T-helper 1 cell treated with Interleukin-12 subunit alpha and Interleukin-12 subunit beta and Interleukin-4 antibody, amounts not matched to agents 30 μg/mL and 1 μg/mL, for 36 hours (primary cell): ENCODE measurements around the gene RYR3.

Source experiments
- H3K27ac Mint-ChIP-seq: one replicate; pipeline ENCODE4 v1.8.0; 2021; ENCODE audit warnings: mild to moderate bottlenecking, mixed read lengths
- H3K27me3 Mint-ChIP-seq: one replicate; pipeline ENCODE4 v1.8.0; 2021; ENCODE audit warnings: low read depth, mixed read lengths
- H3K36me3 Mint-ChIP-seq: one replicate; pipeline ENCODE4 v1.8.0; 2021; ENCODE audit warnings: low read depth, mixed read lengths
- H3K4me1 Mint-ChIP-seq: one replicate; pipeline ENCODE4 v1.8.0; 2021; ENCODE audit warnings: low read depth, mixed read lengths
- H3K4me3 Mint-ChIP-seq: one replicate; pipeline ENCODE4 v1.8.0; 2021; ENCODE audit warnings: mild to moderate bottlenecking, moderate library complexity, mixed read lengths
- H3K9me3 Mint-ChIP-seq: one replicate; pipeline ENCODE4 v1.8.0; 2021; ENCODE audit warnings: mixed read lengths

The RYR3 gene

DNA sequence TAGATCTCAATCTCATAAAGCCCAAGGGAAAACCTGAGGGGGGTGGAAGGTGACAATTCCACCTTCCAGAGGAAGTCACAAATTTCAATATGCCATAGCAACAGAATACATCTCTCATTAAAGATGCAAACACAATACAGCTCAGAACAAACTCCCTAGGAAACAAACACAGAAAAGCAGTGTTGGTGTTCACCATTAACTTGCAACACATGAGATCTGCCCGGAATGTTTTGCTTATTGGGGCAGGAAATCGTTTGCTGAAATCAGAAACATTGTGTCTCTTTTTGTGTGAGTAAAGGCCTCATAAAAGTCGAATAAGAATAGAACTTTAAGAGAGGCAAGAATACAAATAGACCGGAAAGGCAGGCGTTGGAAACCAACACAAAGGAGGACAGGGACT is 5.8 kb upstream of the RYR3 start:
- Mint-ChIP-seq H3K9me3 (no peaks in the 10 kb centered on the region), H3K27ac (no peak overlapping the region), H3K4me3 (no peak overlapping the region), H3K27me3 (peaks cover 36% of the 10 kb centered on the region), H3K36me3 (no peaks in the 10 kb centered on the region), H3K4me1 (no peaks in the 10 kb centered on the region)

DNA sequence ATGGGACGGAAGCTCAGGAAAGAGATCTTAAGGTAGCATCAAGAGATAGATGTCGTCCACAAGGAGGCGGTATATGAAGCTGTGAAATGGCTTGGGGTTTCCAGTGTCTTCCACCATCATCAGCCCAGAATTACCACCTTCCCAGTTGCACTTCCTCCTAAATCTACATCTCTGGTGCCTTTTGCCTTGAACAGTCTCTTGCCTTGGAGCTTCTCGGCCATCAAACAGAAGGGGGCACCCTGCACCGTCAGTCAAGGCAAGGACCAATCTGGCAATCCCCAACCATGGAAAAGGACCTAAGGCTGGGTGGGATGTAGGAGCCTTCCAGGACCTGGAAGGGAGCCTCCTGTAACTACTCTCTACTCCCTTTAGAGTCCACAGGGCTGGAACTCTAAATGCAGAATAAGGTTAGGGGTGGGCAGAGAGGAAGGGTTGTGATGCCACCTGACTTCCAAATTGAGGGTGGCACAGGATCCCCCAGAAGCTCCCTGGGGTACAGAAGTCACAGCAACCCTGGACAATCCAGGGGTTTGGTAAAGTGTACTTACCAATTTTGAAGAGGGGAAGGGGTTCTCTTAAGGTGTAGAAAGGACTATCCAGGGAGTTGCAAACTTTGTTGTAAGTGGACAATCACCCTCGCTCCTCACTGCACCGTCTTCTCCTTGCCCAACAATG is 1.0 kb upstream of the RYR3 start:
- Mint-ChIP-seq H3K27me3 (peaks cover 57% of the 10 kb centered on the region), H3K4me1 (no peaks in the 10 kb centered on the region), H3K4me3 (no peak overlapping the region)

DNA sequence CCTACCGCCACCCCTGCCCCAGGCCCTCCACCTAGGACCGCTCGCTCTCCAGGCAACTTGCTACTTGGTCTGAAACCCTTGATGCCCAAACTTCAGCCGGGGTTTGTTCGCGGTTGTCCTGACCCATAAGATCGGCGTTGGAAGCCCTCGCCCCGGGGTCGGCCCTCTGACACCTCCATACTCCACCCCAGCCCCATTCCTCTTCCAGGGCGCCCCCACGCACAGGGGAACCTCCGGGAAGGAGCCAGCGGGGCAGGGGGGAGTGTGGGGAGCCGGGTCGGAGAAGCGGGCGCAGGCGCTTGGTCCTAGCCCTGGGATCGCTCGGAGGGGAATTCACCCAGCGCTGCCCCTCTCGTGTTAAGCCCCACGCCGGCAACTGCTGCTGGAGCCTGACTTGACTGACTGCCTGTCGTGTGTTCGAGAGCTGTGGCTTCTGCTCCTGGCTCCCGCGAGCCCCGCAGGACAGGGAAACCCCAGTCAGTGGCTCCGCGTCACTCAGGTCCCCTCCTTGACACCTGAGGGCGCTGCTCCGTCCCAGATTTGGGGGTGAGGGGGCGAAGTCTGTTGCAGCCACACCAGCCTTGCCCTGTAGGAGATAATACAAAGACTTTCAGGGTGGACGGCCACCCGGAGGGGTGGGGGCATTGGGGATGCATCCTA is 675 bp downstream of the RYR3 start:
- H3K27ac Mint-ChIP-seq = no peak overlapping the region
- no peaks in the 10 kb centered on the region for H3K36me3 Mint-ChIP-seq
- no peak overlapping the region for H3K4me3 Mint-ChIP-seq
- no peaks in the 10 kb centered on the region for H3K9me3 Mint-ChIP-seq
- no peaks in the 10 kb centered on the region for H3K4me1 Mint-ChIP-seq
- peaks cover 46% of the 10 kb centered on the region for H3K27me3 Mint-ChIP-seq

More for the DNA sequence above, 1.0 kb upstream of the RYR3 start:
- Mint-ChIP-seq H3K27ac (no peak overlapping the region), H3K9me3 (no peaks in the 10 kb centered on the region), H3K36me3 (no peaks in the 10 kb centered on the region)

DNA sequence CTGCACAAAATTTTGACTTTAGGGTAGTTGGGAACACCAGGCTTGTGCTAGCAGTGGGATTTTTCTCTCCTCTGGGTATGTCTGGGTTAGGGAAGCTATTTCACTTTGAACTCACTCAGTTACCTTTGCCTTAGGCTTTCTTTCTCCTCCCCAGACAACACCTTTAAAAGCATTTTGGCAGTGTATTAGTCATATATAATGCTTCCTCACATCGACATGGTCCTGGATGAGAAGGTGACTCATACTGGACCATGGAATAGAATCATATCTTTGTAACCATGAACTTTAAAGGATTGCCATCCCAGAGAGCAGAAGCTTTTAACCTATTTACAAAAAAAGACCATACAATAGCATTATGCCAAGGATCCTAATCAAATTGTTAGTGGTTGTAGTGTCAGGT is 2.7 kb downstream of the RYR3 start:
- H3K27me3 Mint-ChIP-seq = peaks cover 51% of the 10 kb centered on the region

DNA sequence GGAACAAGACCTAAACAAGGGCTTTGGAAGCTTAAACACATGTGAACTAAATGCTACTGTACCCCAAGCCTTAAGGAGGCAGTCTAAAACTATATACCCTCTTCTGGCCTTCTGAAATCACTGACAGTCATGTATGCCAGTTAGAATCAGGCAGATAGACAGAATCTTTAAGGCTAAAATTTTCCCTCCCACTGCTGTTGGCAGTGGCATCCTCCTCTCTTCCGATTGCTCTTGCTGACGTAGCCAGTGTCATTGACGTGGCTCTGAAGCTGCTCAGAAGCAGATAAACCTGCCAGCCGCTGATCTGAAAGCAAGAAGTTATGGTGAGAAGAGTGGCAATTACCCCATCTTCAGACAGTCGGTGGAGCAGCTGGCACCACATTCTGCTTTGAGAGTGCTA is 3.3 kb downstream of the RYR3 start:
- no peak overlapping the region for H3K27ac Mint-ChIP-seq
- H3K9me3 Mint-ChIP-seq = no peaks in the 10 kb centered on the region
- H3K4me3 Mint-ChIP-seq = no peak overlapping the region
- H3K4me1 Mint-ChIP-seq = no peaks in the 10 kb centered on the region
- H3K27me3 Mint-ChIP-seq = peaks cover 49% of the 10 kb centered on the region
- H3K36me3 Mint-ChIP-seq = no peaks in the 10 kb centered on the region

More for the DNA sequence above, 2.7 kb downstream of the RYR3 start:
- no peaks in the 10 kb centered on the region for H3K36me3 Mint-ChIP-seq
- H3K4me3 Mint-ChIP-seq = no peak overlapping the region
- no peaks in the 10 kb centered on the region for H3K9me3 Mint-ChIP-seq
- no peaks in the 10 kb centered on the region for H3K4me1 Mint-ChIP-seq
- no peak overlapping the region for H3K27ac Mint-ChIP-seq

DNA sequence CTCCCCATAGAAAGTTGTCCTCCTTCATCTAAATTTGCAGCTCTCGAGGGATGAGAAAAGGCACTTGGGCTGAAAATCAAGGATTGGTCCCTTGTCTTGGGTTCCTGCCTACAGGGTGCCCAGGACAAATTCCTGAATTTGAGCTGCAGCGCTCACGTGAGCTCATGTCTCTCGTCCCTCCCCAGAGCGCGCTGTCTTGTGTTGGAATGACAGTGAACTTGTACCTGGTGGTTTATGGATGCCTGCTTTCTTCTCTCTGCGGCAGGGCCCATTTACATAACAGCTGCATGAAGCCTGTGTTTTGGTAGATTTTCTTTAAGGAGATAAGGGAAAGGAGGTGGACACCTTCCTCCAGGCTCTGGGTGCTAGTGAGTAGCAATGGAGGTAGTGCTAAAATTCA is 4.3 kb downstream of the RYR3 start:
- H3K4me1 Mint-ChIP-seq = no peaks in the 10 kb centered on the region
- no peak overlapping the region for H3K27ac Mint-ChIP-seq
- H3K9me3 Mint-ChIP-seq = no peaks in the 10 kb centered on the region
- no peak overlapping the region for H3K4me3 Mint-ChIP-seq
- H3K36me3 Mint-ChIP-seq = no peaks in the 10 kb centered on the region
- peaks cover 39% of the 10 kb centered on the region for H3K27me3 Mint-ChIP-seq

DNA sequence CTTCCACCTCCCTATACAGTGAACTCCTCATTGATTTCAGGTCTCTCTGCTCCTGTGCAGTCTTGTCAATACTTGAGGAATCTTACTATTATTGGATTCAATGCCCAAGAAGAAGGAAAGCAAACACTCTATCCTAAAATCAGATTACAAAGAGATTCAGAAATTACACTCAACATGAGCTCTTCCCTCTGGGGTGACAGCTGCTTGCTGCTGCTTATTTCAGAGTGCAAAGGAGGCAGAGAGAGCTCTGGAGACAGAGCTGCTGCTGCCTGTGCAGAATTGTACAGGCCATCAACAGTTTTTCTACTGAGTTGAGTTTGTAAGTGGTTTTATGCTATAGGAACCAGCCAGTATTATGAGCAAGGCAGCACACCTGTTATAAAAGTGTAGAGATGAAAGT is 7.1 kb downstream of the RYR3 start:
- no peaks in the 10 kb centered on the region for H3K9me3 Mint-ChIP-seq
- H3K4me3 Mint-ChIP-seq = no peak overlapping the region
- H3K36me3 Mint-ChIP-seq = no peaks in the 10 kb centered on the region
- no peak overlapping the region for H3K27ac Mint-ChIP-seq
- H3K4me1 Mint-ChIP-seq = no peaks in the 10 kb centered on the region
- peaks cover 19% of the 10 kb centered on the region for H3K27me3 Mint-ChIP-seq

DNA sequence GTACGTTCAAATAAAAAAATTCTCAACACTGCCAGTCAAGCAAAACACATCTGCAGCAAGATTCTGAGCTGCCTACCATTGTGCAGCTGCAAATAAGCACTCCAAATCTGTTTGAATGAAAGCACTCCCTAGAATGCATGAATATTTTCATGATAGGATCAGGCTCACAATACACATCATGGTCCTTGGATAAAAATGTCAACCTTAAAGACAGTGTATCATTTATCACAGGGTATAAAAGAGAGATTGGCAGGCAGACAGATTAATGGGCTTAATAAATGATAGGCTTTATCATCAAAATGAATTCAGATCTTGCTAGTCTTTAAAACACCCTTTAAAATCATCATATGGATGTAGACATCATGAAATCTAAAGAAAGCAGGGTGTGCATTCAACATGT is 9.2 kb downstream of the RYR3 start:
- H3K27ac Mint-ChIP-seq = no peak overlapping the region
- H3K36me3 Mint-ChIP-seq = no peaks in the 10 kb centered on the region
- no peak overlapping the region for H3K4me3 Mint-ChIP-seq
- H3K4me1 Mint-ChIP-seq = peaks cover 5% of the 10 kb centered on the region
- no peaks in the 10 kb centered on the region for H3K9me3 Mint-ChIP-seq
- peaks cover 9% of the 10 kb centered on the region for H3K27me3 Mint-ChIP-seq

DNA sequence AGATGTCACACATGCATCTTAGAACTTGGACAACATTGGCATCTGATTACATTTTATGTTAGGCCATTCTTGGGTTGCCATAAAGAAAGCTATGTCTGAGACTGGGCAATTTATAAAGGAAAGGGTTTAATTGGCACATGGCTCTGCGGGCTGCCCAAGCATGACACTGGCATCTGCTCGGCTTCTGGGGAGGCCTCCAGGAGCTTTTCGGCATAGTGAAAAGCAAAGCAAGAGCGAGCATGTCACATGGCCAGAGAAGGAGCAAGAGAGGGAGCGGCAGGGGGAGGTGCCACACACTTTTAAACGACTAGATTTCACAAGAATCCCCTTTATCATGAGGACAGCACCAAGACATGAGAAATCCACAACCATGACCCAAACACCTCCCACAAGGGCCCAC is 11.3 kb downstream of the RYR3 start:
- Mint-ChIP-seq H3K27ac (no peak overlapping the region), H3K4me1 (peaks cover 5% of the 10 kb centered on the region), H3K27me3 (peaks cover 9% of the 10 kb centered on the region), H3K36me3 (no peaks in the 10 kb centered on the region), H3K9me3 (no peaks in the 10 kb centered on the region), H3K4me3 (no peak overlapping the region)

DNA sequence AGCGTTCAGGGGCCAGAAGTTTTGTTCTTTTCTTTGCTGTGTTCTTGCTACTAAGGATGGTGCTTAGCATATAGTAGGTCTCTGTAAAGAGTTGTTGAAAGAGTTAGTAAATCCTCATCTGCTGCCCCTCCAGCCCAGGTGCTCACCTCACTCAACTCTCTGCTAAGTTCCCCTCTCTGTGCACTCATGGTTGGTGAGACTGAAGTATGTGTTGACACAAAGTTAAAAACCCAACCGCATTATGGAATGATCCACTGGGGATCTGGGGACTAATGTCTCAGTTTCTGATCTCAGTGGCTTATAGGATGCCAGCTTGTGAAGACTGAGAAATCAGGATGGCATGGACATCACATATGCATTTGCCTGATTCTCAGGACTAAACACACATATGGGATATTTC is 13.8 kb downstream of the RYR3 start:
- H3K36me3 Mint-ChIP-seq = no peaks in the 10 kb centered on the region
- H3K4me1 Mint-ChIP-seq = peaks cover 5% of the 10 kb centered on the region
- peaks cover 6% of the 10 kb centered on the region for H3K27me3 Mint-ChIP-seq
- H3K4me3 Mint-ChIP-seq = no peak overlapping the region
- no peaks in the 10 kb centered on the region for H3K9me3 Mint-ChIP-seq
- H3K27ac Mint-ChIP-seq = no peak overlapping the region

DNA sequence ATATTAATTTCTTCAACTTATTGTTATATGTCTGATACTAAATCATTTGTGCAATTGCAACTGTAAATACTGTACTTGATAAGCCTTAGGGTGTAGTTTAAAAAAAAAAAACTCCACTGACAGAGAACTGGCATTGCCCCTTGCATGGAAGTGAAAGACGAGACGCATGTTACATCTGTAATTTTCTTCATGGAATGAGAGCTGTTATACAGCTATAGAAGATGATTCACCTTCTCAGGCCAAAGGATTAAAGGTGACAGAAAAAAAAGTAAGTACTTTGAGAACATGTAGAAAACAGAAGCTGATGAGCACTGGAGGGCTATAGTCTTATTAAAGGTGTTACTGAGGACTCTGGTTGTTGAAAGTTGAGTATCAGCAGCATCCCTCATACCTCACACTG is 16.1 kb downstream of the RYR3 start:
- Mint-ChIP-seq H3K4me1 (peaks cover 5% of the 10 kb centered on the region), H3K27me3 (peaks cover 15% of the 10 kb centered on the region), H3K27ac (no peak overlapping the region), H3K36me3 (no peaks in the 10 kb centered on the region), H3K9me3 (no peaks in the 10 kb centered on the region), H3K4me3 (no peak overlapping the region)

DNA sequence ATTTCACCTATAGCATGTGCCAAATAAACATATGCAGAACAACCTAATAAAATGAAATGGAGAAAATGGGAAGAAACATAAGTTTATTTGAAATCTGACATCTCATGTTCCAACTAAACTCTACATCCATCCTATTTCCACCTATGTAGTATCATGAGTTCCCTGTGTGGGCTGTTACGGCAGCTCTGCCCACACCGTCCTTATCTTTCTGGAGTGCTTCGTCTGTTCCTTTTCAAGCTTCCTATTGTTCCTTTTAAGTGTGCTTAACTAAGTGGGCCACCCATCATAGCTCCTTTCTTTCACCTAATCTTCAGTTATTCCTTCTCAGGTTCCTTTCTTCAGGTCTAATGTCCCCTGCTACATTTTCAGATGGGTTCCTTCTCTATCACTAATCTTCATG is 17.3 kb downstream of the RYR3 start:
- Mint-ChIP-seq H3K27ac (no peak overlapping the region), H3K27me3 (peaks cover 15% of the 10 kb centered on the region), H3K4me3 (no peak overlapping the region), H3K9me3 (no peaks in the 10 kb centered on the region), H3K4me1 (peaks cover 5% of the 10 kb centered on the region), H3K36me3 (no peaks in the 10 kb centered on the region)

DNA sequence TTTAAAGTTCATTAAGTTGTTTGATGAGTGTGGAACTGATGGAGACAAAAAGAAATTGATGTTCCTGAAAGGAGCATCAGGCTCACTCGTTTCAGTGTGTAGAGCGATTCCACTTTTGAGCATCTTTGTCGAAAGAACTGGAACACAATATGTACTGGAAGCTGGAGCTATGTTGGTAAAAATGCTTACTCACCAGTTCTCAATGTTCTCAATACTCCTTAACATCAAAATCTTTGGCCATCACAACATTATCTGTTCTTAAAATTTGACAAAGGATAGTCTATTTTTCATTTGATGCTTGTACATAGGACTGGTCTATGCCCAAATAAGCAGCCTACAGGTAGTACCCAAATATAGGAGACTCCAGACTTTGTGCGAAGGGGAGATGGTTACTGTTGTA is 18.7 kb downstream of the RYR3 start:
- peaks cover 15% of the 10 kb centered on the region for H3K27me3 Mint-ChIP-seq
- H3K4me3 Mint-ChIP-seq = no peak overlapping the region
- no peaks in the 10 kb centered on the region for H3K9me3 Mint-ChIP-seq
- no peak overlapping the region for H3K27ac Mint-ChIP-seq
- no peaks in the 10 kb centered on the region for H3K36me3 Mint-ChIP-seq
- no peaks in the 10 kb centered on the region for H3K4me1 Mint-ChIP-seq

DNA sequence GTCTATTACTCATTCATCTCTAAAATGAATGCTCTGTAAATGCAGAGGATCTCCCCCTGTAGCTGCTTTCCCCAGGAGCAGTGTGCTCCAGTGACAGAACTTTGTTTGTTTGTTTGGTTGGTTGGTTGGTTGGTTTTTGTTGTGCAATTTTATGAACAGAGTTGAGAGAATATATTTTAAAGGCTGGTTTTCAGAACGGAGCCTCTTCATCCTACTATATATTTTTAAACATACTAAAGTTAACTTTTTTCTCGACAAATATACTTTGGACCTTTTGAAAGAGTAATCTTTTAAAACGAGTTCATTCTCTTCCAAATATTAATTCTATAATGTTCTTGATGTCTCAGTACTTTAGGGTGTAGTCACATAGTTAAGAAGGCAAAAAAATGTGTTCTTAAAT is 20.2 kb downstream of the RYR3 start:
- Mint-ChIP-seq H3K4me3 (no peak overlapping the region), H3K9me3 (no peaks in the 10 kb centered on the region), H3K36me3 (no peaks in the 10 kb centered on the region), H3K27ac (no peak overlapping the region), H3K27me3 (peaks cover 15% of the 10 kb centered on the region), H3K4me1 (no peaks in the 10 kb centered on the region)

DNA sequence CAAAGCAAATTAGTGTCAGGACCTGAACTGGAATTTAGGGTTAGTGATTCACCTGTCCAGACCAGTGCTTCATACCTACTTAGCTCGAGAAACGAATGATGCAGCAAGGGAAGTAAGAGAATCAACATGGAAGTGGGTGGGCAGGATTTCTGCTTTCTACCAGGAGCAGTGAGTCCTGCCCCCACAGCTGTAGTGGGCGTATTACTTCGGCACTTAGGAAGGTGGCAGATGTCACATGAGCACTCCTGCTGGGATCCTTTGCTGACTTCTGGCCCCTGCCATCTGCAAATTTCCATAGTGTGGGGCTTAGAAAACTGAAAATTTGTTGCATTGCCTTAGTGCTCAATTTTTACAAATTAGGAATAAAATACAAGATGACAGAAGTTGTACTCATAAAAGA is 31.2 kb downstream of the RYR3 start:
- H3K4me1 Mint-ChIP-seq = no peaks in the 10 kb centered on the region
- H3K4me3 Mint-ChIP-seq = no peak overlapping the region
- H3K9me3 Mint-ChIP-seq = no peaks in the 10 kb centered on the region
- H3K27ac Mint-ChIP-seq = no peak overlapping the region
- H3K27me3 Mint-ChIP-seq = no peaks in the 10 kb centered on the region
- no peaks in the 10 kb centered on the region for H3K36me3 Mint-ChIP-seq
